PC-3 (cell line): ENCODE results near the gene TJP3. TPM values are rescaled to one million over a fixed set of nuclear protein-coding genes. Genes with fewer than 3 reads are reported as not detected.

Experiments
- ATAC-seq: fragments of 200-7000 bp; cut with Tn5 transposase; 2 replicates; pipeline ENCODE4 v1.9.1; 2020; ENCODE audit warnings: mild to moderate bottlenecking, moderate library complexity
- BruUV-seq: library from RNA; stranded (reverse); fragments of 400-500 nt; replicated peaks from 2 replicates; lab custom pipeline; 2021; lab: Mats Ljungman, UMichigan
- CTCF ChIA-PET: fragments of 300-600 bp; sonication (Branson Sonifier 250); formaldehyde crosslinking; loops from one replicate; lab custom pipeline; 2022; ENCODE audit warnings: antibody characterized with exemption; lab: Charles Lee
- POLR2A ChIA-PET: fragments of 300-600 bp; sonication (Branson Sonifier 250); formaldehyde crosslinking; loops from one replicate; lab custom pipeline; 2022; ENCODE audit warnings: antibody characterized with exemption; ENCODE audit not compliant: unreplicated experiment; lab: Charles Lee
- DNase-seq: peaks from one replicate; pipeline ENCODE4 v3.0.0-alpha.2; 2015
- H2AFZ ChIP-seq: fragments of 300-600 bp; sonication (generic); 2 replicates; pipeline ENCODE4 v1.6.0; 2016; ENCODE audit warnings: antibody characterized with exemption, low read length
- H3F3A ChIP-seq: fragments of 300-600 bp; sonication (generic); one replicate; pipeline ENCODE4 v1.6.0; 2017; ENCODE audit warnings: antibody characterized with exemption, low read length, control low read depth, mild to moderate bottlenecking; ENCODE audit not compliant: unreplicated experiment
- H3K27ac ChIP-seq: fragments of 300-600 bp; sonication (generic); 2 replicates; pipeline ENCODE4 v1.5.1; 2016; ENCODE audit warnings: mild to moderate bottlenecking, low read length
- H3K27me3 ChIP-seq: fragments of 300-600 bp; sonication (generic); 2 replicates; pipeline ENCODE4 v1.6.1; 2016; ENCODE audit warnings: low read length, mixed read lengths
- H3K36me3 ChIP-seq: fragments of 300-600 bp; sonication (generic); 2 replicates; pipeline ENCODE4 v1.6.1; 2016; ENCODE audit warnings: low read depth, mixed run types, low read length, mixed read lengths
- H3K4me1 ChIP-seq: fragments of 300-600 bp; sonication (generic); 2 replicates; pipeline ENCODE4 v1.5.1; 2016; ENCODE audit warnings: low read length; ENCODE audit not compliant: insufficient read depth
- H3K4me2 ChIP-seq: fragments of 300-600 bp; sonication (generic); 2 replicates; pipeline ENCODE4 v1.6.0; 2016; ENCODE audit warnings: low read length
- H3K4me3 ChIP-seq: fragments of 300-600 bp; sonication (generic); 2 replicates; pipeline ENCODE4 v1.5.1; 2016; ENCODE audit warnings: mild to moderate bottlenecking, low read length, mixed read lengths
- H3K79me2 ChIP-seq: fragments of 300-600 bp; sonication (generic); 2 replicates; pipeline ENCODE4 v1.6.1; 2017; ENCODE audit warnings: low read length, mixed read lengths
- H3K9ac ChIP-seq: fragments of 300-600 bp; sonication (generic); 2 replicates; pipeline ENCODE4 v1.6.0; 2016; ENCODE audit warnings: mild to moderate bottlenecking, low read length
- H3K9me2 ChIP-seq: fragments of 300-600 bp; sonication (generic); replicated peaks from 2 replicates; pipeline ENCODE4 v1.6.1; 2016; ENCODE audit warnings: mixed run types, low read length, mixed read lengths
- H3K9me3 ChIP-seq: fragments of 300-600 bp; sonication (generic); 2 replicates; pipeline ENCODE4 v1.6.1; 2016; ENCODE audit warnings: low read length, mixed read lengths
- H4K20me1 ChIP-seq: fragments of 300-600 bp; sonication (generic); 2 replicates; pipeline ENCODE4 v1.6.1; 2016; ENCODE audit warnings: low read length, mixed read lengths
- CTCF ChIP-seq: fragments of 300-600 bp; sonication (generic); conservative IDR thresholded peaks from 2 replicates; pipeline ENCODE4 v1.5.1; 2017; ENCODE audit warnings: antibody characterized with exemption, low read depth, mild to moderate bottlenecking, low read length
- EZH2 ChIP-seq: fragments of 300-600 bp; sonication (generic); IDR thresholded peaks from one replicate; pipeline ENCODE4 v1.6.1; 2017; ENCODE audit warnings: antibody characterized with exemption, mild to moderate bottlenecking, low read length; ENCODE audit not compliant: unreplicated experiment
- EZH2phosphoT487 ChIP-seq: fragments of 300-600 bp; sonication (generic); IDR thresholded peaks from 2 replicates; pipeline ENCODE4 v1.6.1; 2018; ENCODE audit warnings: mild to moderate bottlenecking, antibody characterized with exemption, low read length, borderline replicate concordance
- intact Hi-C: fragments of 100-400 bp; cut with micrococcal nuclease; formaldehyde crosslinking; loops from 2 replicates; pipeline ENCODE4 v1.9.0; 2023
- total RNA-seq: library from RNA; depleted of rRNA; stranded (reverse); fragments of >200 nt; gene quantifications from 2 replicates; pipeline ENCODE4 v1.2.3, GENCODE V29; 2014

The TJP3 gene
- total RNA-seq, 1 experiment from 2014 or later = 11.7 TPM

- Histone ChIP-seq H3K9ac (no peak overlapping the region), H2AFZ (no peak overlapping the region), H3K36me3 (no peaks in the 10 kb centered on the region; the same call in 1 of the 2 replicates), H3K4me2 (no peak overlapping the region), H3K4me3 (no peak overlapping the region), H3K9me2 (no peaks in the 10 kb centered on the region), H3K79me2 (no peaks in the 10 kb centered on the region), H3K9me3 (no peaks in the 10 kb centered on the region), H3K4me1 (peaks cover 5% of the 10 kb centered on the region; the same call in 1 of the 2 replicates), H3F3A (no peaks in the 10 kb centered on the region), H3K27ac (no peak overlapping the region), H3K27me3 (no peaks in the 10 kb centered on the region), H4K20me1 (no peaks in the 10 kb centered on the region)
- no peak for DNase-seq
- no peak for ATAC-seq
- no TSS peak for BruUV-seq
- ChIA-PET CTCF (no interaction called here), POLR2A (no interaction called here)
- TF ChIP-seq EZH2 (no peak), EZH2phosphoT487 (no peak), CTCF (no peak)
- intact Hi-C loops = no loop called here
Observed at GRCh38 chr19:3661284-3662238, 46.6 kb upstream of the TJP3 start.

GRCh38 chr19:3663838-3664237 lies 44.3 kb upstream of the TJP3 start:
- Histone ChIP-seq H3K9me3 (no peaks in the 10 kb centered on the region), H2AFZ (no peak overlapping the region), H3K36me3 (no peaks in the 10 kb centered on the region; the same call in 1 of the 2 replicates), H3K9me2 (no peaks in the 10 kb centered on the region), H3K27me3 (no peaks in the 10 kb centered on the region), H3K4me1 (no peaks in the 10 kb centered on the region), H3K79me2 (no peaks in the 10 kb centered on the region), H4K20me1 (no peaks in the 10 kb centered on the region), H3K27ac (no peak overlapping the region), H3K9ac (no peak overlapping the region), H3K4me3 (no peak overlapping the region), H3F3A (no peaks in the 10 kb centered on the region), H3K4me2 (no peak overlapping the region)
- no TSS peak for BruUV-seq
- ChIA-PET POLR2A (no interaction called here), CTCF (no interaction called here)
- no peak for DNase-seq
- no peak for ATAC-seq
- intact Hi-C loops = no loop called here
- TF ChIP-seq CTCF (no peak), EZH2phosphoT487 (no peak), EZH2 (no peak)
